BLaER1 (cell line): ENCODE data around the gene FES.

Source experiments
- H3K27ac ChIP-seq: shearing (Covaris generic); formaldehyde crosslinking; 2 replicates; pipeline ENCODE4 v1.8.1; 2022
- H3K27me3 ChIP-seq: shearing (Covaris generic); formaldehyde crosslinking; 2 replicates; pipeline ENCODE4 v1.8.1; 2022
- H3K36me3 ChIP-seq: shearing (Covaris generic); formaldehyde crosslinking; 2 replicates; pipeline ENCODE4 v1.8.1; 2022
- H3K4me1 ChIP-seq: shearing (Covaris generic); formaldehyde crosslinking; 2 replicates; pipeline ENCODE4 v1.8.1; 2022
- H3K4me2 ChIP-seq: shearing (Covaris generic); formaldehyde crosslinking; 2 replicates; pipeline ENCODE4 v1.8.1; 2022
- H3K4me3 ChIP-seq: shearing (Covaris generic); formaldehyde crosslinking; 2 replicates; pipeline ENCODE4 v1.8.1; 2022
- H3K9ac ChIP-seq: shearing (Covaris generic); formaldehyde crosslinking; 2 replicates; pipeline ENCODE4 v1.8.1; 2022
- H3K9me3 ChIP-seq: shearing (Covaris generic); formaldehyde crosslinking; 2 replicates; pipeline ENCODE4 v1.8.1; 2022
- H4K20me1 ChIP-seq: shearing (Covaris generic); formaldehyde crosslinking; 2 replicates; pipeline ENCODE4 v1.8.1; 2022
- Cebpa-rat ChIP-seq: shearing (Covaris generic); IDR thresholded peaks from 2 replicates; pipeline ENCODE4 v1.8.1; 2022

FES gene

GRCh38 chr15:90881978-90882721 lies 2.2 kb upstream of the FES start:
- Histone ChIP-seq H3K9ac (peak overlapping the region; percentile 95), H3K4me1 (peaks cover 55% of the 10 kb centered on the region), H3K9me3 (no peaks in the 10 kb centered on the region), H3K4me2 (no peak overlapping the region), H3K27ac (peak overlapping the region; percentile 97; the same call in 1 of the 2 replicates), H4K20me1 (peaks cover 16% of the 10 kb centered on the region; the same call in 1 of the 2 replicates), H3K36me3 (peaks cover 68% of the 10 kb centered on the region), H3K27me3 (no peaks in the 10 kb centered on the region), H3K4me3 (no peak overlapping the region)
- no peak for TF ChIP-seq Cebpa-rat

- H3K9me3 ChIP-seq: no peaks in the 10 kb centered on the region
- no peaks in the 10 kb centered on the region for H3K27me3 ChIP-seq
- H3K4me1 ChIP-seq: peaks cover 55% of the 10 kb centered on the region
- H4K20me1 ChIP-seq: peaks cover 23% of the 10 kb centered on the region; the same call in 1 of the 2 replicates
- H3K4me2 ChIP-seq: peak overlapping the region; percentile 98
- peaks cover 68% of the 10 kb centered on the region for H3K36me3 ChIP-seq
- peak overlapping the region; percentile 97 for H3K27ac ChIP-seq
- H3K9ac ChIP-seq: peak overlapping the region; percentile 95
- peak overlapping the region; percentile 79; the same call in 1 of the 2 replicates for H3K4me3 ChIP-seq
- TF ChIP-seq Cebpa-rat: no peak
Observed at GRCh38 chr15:90882781-90883525, 1.4 kb upstream of the FES start.

GRCh38 chr15:90883526-90883975 lies 753 bp upstream of the FES start:
- Histone ChIP-seq H4K20me1 (peaks cover 23% of the 10 kb centered on the region; the same call in 1 of the 2 replicates), H3K9ac (peak overlapping the region; percentile 95), H3K36me3 (peaks cover 68% of the 10 kb centered on the region), H3K4me1 (peaks cover 55% of the 10 kb centered on the region), H3K27ac (peak overlapping the region; percentile 97), H3K9me3 (no peaks in the 10 kb centered on the region), H3K27me3 (no peaks in the 10 kb centered on the region), H3K4me3 (peak overlapping the region; percentile 79), H3K4me2 (peak overlapping the region; percentile 98)
- TF ChIP-seq Cebpa-rat: no peak

- H3K36me3 ChIP-seq: peaks cover 67% of the 10 kb centered on the region
- H3K9me3 ChIP-seq: no peaks in the 10 kb centered on the region
- H4K20me1 ChIP-seq: peaks cover 23% of the 10 kb centered on the region; the same call in 1 of the 2 replicates
- H3K9ac ChIP-seq: peak overlapping the region; percentile 95
- H3K4me2 ChIP-seq: peak overlapping the region; percentile 98
- H3K27me3 ChIP-seq: no peaks in the 10 kb centered on the region
- no peak for TF ChIP-seq Cebpa-rat
- H3K27ac ChIP-seq: peak overlapping the region; percentile 97
- H3K4me3 ChIP-seq: peak overlapping the region; percentile 79
- H3K4me1 ChIP-seq: peaks cover 50% of the 10 kb centered on the region
Observed at GRCh38 chr15:90884719-90885431, 571 bp downstream of the FES start.

GRCh38 chr15:90885432-90886290 lies 1.4 kb downstream of the FES start:
- Histone ChIP-seq H4K20me1 (peaks cover 23% of the 10 kb centered on the region; the same call in 1 of the 2 replicates), H3K27me3 (no peaks in the 10 kb centered on the region), H3K9me3 (no peaks in the 10 kb centered on the region), H3K4me1 (peaks cover 43% of the 10 kb centered on the region), H3K9ac (peak overlapping the region; percentile 95), H3K27ac (peak overlapping the region; percentile 97), H3K36me3 (peaks cover 66% of the 10 kb centered on the region), H3K4me3 (peak overlapping the region; percentile 79), H3K4me2 (peak overlapping the region; percentile 98)
- no peak for TF ChIP-seq Cebpa-rat

GRCh38 chr15:90886291-90886614 lies 1.9 kb downstream of the FES start:
- H3K27me3 ChIP-seq: no peaks in the 10 kb centered on the region
- peak overlapping the region; percentile 98 for H3K4me2 ChIP-seq
- H3K36me3 ChIP-seq: peaks cover 66% of the 10 kb centered on the region
- H3K4me3 ChIP-seq: no peak overlapping the region
- 0 out of 2 replicates have a peak overlapping the region, but pooled peaks have one; percentile 3 for H3K27ac ChIP-seq
- H4K20me1 ChIP-seq: peaks cover 28% of the 10 kb centered on the region; the same call in 1 of the 2 replicates
- H3K9me3 ChIP-seq: no peaks in the 10 kb centered on the region
- no peak for TF ChIP-seq Cebpa-rat
- H3K4me1 ChIP-seq: peaks cover 43% of the 10 kb centered on the region
- no peak overlapping the region for H3K9ac ChIP-seq

- Histone ChIP-seq H3K4me1 (peaks cover 43% of the 10 kb centered on the region), H4K20me1 (peaks cover 32% of the 10 kb centered on the region; the same call in 1 of the 2 replicates), H3K9me3 (no peaks in the 10 kb centered on the region), H3K27me3 (no peaks in the 10 kb centered on the region), H3K4me2 (no peak overlapping the region), H3K9ac (no peak overlapping the region), H3K4me3 (no peak overlapping the region), H3K36me3 (peaks cover 66% of the 10 kb centered on the region), H3K27ac (no peak overlapping the region)
- TF ChIP-seq Cebpa-rat: no peak
Observed at GRCh38 chr15:90887037-90887481, 2.8 kb downstream of the FES start.

- Histone ChIP-seq H3K27me3 (no peaks in the 10 kb centered on the region), H3K9ac (no peak overlapping the region), H3K4me3 (no peak overlapping the region), H3K4me2 (no peak overlapping the region), H3K9me3 (no peaks in the 10 kb centered on the region), H3K36me3 (peaks cover 79% of the 10 kb centered on the region), H4K20me1 (peaks cover 32% of the 10 kb centered on the region; the same call in 1 of the 2 replicates), H3K4me1 (peaks cover 23% of the 10 kb centered on the region), H3K27ac (no peak overlapping the region)
- TF ChIP-seq Cebpa-rat: no peak
Observed at GRCh38 chr15:90889313-90889730, 5.0 kb downstream of the FES start.
